Smooth muscle cell (in vitro differentiated cells): Measurements from ENCODE around the gene TRIM9. TPM values are rescaled to one million over a fixed set of nuclear protein-coding genes. Genes with fewer than 3 reads are reported as not detected.

Source experiments
- DNase-seq: peaks from one replicate; lab custom pipeline; 2025; ENCODE audit not compliant: unreplicated experiment; lab: John Stamatoyannopoulos, UW
- H2AFZ ChIP-seq: fragments of 200-600 bp; sonication (generic); 2 replicates; pipeline ENCODE4 v1.6.0; 2016; ENCODE audit warnings: antibody characterized with exemption, low read depth, mild to moderate bottlenecking
- H3F3A ChIP-seq: fragments of 200-600 bp; sonication (generic); 2 replicates; pipeline ENCODE4 v1.6.0; 2017; ENCODE audit warnings: antibody characterized with exemption, low read depth
- H3K27ac ChIP-seq: fragments of 200-600 bp; sonication (generic); 2 replicates; pipeline ENCODE4 v1.5.1; 2016; ENCODE audit warnings: low read depth, mild to moderate bottlenecking
- H3K27me3 ChIP-seq: fragments of 200-600 bp; sonication (generic); 2 replicates; pipeline ENCODE4 v1.6.1; 2016; ENCODE audit warnings: low read depth, mild to moderate bottlenecking
- H3K36me3 ChIP-seq: fragments of 200-600 bp; sonication (generic); 2 replicates; pipeline ENCODE4 v1.5.1; 2016; ENCODE audit warnings: low read depth
- H3K4me1 ChIP-seq: fragments of 200-600 bp; sonication (generic); 2 replicates; pipeline ENCODE4 v1.5.1; 2016; ENCODE audit warnings: low read depth
- H3K4me2 ChIP-seq: fragments of 200-600 bp; sonication (generic); 2 replicates; pipeline ENCODE4 v1.6.0; 2016; ENCODE audit warnings: mild to moderate bottlenecking
- H3K4me3 ChIP-seq: fragments of 200-600 bp; sonication (generic); 2 replicates; pipeline ENCODE4 v1.5.1; 2016; ENCODE audit warnings: mild to moderate bottlenecking
- H3K79me2 ChIP-seq: fragments of 200-600 bp; sonication (generic); 2 replicates; pipeline ENCODE4 v1.6.0; 2016; ENCODE audit warnings: low read depth, mild to moderate bottlenecking
- H3K9ac ChIP-seq: fragments of 200-600 bp; sonication (generic); 2 replicates; pipeline ENCODE4 v1.6.0; 2016; ENCODE audit warnings: low read depth
- H3K9me3 ChIP-seq: fragments of 200-600 bp; sonication (generic); replicated peaks from 2 replicates; pipeline ENCODE4 v1.5.1; 2016; ENCODE audit warnings: low read depth
- H4K20me1 ChIP-seq: fragments of 200-600 bp; sonication (generic); 2 replicates; pipeline ENCODE4 v1.6.0; 2016; ENCODE audit warnings: low read depth
- CTCF ChIP-seq: fragments of 200-600 bp; sonication (generic); IDR thresholded peaks from 2 replicates; pipeline ENCODE4 v1.5.1; 2017; ENCODE audit warnings: borderline replicate concordance, mild to moderate bottlenecking, antibody characterized with exemption; ENCODE audit not compliant: insufficient read depth, poor library complexity, severe bottlenecking
- WGBS: methylation state at CpG from one replicate; pipeline ENCODE4 v1.1.7; 2016; ENCODE audit warnings: low lambda C conversion rate; 5-methylcytosine and 5-hydroxymethylcytosine counted together
- polyA plus RNA-seq: library from polyadenylated mRNA; unstranded; fragments of >200 nt; fragmentation: Nextera tagmentation; extraction: Ambion mirVana; gene quantifications from 2 replicates; pipeline ENCODE4 v1.2.1, GENCODE V29; 2016
- total RNA-seq: library from RNA; depleted of rRNA; stranded (reverse); fragments of >200 nt; gene quantifications from 2 replicates; pipeline ENCODE4 v1.2.3, GENCODE V29; 2014

Gene TRIM9
- total and polyA plus RNA-seq, 2 experiments from 2014 or later: 0.57 to 1.5 TPM

DNA sequence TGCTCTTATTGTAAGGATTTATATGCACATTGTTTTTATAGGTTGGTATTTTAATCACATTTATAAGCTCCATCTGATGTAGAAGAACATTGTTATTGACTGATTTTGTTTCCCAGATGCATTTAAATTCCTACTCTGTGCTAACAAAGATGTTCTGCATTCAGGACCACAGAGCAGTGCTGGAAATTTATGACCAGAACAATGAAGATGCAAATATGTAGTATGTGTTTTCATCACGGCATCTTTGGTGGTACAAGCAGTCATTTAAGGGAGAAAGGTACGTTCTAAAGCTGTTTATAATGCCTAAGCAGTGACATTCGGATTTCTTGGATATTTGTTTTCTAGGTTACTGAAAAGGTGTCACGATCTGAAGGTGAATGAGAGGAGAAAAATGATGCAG lies 66.5 kb downstream of the TRIM9 start:
- 65% methylated on average over 4 of the region's 4 CpGs for WGBS
- Histone ChIP-seq H3K36me3 (no peaks in the 10 kb centered on the region), H3K4me3 (no peak overlapping the region), H3K4me2 (no peak overlapping the region), H4K20me1 (no peaks in the 10 kb centered on the region), H3K27me3 (no peaks in the 10 kb centered on the region), H3K9ac (no peak overlapping the region), H3K27ac (no peak overlapping the region), H3K79me2 (no peaks in the 10 kb centered on the region), H2AFZ (no peak overlapping the region), H3K9me3 (no peaks in the 10 kb centered on the region), H3K4me1 (no peaks in the 10 kb centered on the region), H3F3A (no peaks in the 10 kb centered on the region)
- no peak for DNase-seq
- no peak for TF ChIP-seq CTCF

- no peak for DNase-seq
These were observed 70.5 kb downstream of the TRIM9 start for GRCh38 chr14:51024377-51024776.

DNA sequence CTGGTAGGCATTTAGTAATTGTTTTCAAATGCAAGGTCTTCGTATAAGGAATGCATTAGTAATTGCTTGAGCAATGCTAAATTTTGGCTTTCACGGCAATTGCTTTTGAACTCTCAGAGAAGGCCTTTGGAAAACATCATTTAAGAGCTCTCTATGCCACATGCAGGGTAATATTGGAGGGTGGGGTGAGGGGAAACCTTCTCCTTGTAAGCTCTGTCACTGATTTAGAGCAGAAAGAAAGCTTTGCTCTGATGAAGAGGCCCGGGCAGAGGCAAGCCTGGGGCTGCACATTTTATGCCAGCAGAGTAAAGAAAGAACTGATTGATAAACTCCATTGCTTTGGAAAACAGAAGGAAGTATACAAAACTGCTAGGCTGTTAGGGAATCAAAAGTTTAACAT lies 70.9 kb downstream of the TRIM9 start:
- Histone ChIP-seq H2AFZ (no peak overlapping the region), H4K20me1 (no peaks in the 10 kb centered on the region), H3K9ac (no peak overlapping the region), H3K4me3 (no peak overlapping the region), H3F3A (no peaks in the 10 kb centered on the region), H3K36me3 (no peaks in the 10 kb centered on the region), H3K9me3 (no peaks in the 10 kb centered on the region), H3K4me2 (no peak overlapping the region), H3K79me2 (no peaks in the 10 kb centered on the region), H3K27me3 (no peaks in the 10 kb centered on the region), H3K4me1 (no peaks in the 10 kb centered on the region), H3K27ac (no peak overlapping the region)
- 61% methylated on average over 3 of the region's 3 CpGs for WGBS
- no peak for TF ChIP-seq CTCF
- no peak for DNase-seq

More at GRCh38 chr14:51024377-51024776, 70.5 kb downstream of the TRIM9 start:
- H3K9ac ChIP-seq: no peak overlapping the region
- H2AFZ ChIP-seq: no peak overlapping the region
- H3K79me2 ChIP-seq: no peaks in the 10 kb centered on the region
- H3K4me2 ChIP-seq: no peak overlapping the region
- H3K36me3 ChIP-seq: no peaks in the 10 kb centered on the region
- H3K4me3 ChIP-seq: no peak overlapping the region
- no peak for TF ChIP-seq CTCF
- no peaks in the 10 kb centered on the region for H3K4me1 ChIP-seq
- H4K20me1 ChIP-seq: no peaks in the 10 kb centered on the region
- H3F3A ChIP-seq: no peaks in the 10 kb centered on the region
- H3K27ac ChIP-seq: no peak overlapping the region
- no peaks in the 10 kb centered on the region for H3K9me3 ChIP-seq
- H3K27me3 ChIP-seq: no peaks in the 10 kb centered on the region

- Histone ChIP-seq H3K79me2 (no peaks in the 10 kb centered on the region), H3F3A (peaks cover 4% of the 10 kb centered on the region), H3K27ac (no peak overlapping the region), H2AFZ (no peak overlapping the region), H3K9ac (no peak overlapping the region), H3K4me1 (peaks cover 3% of the 10 kb centered on the region), H3K4me2 (no peak overlapping the region), H3K9me3 (no peaks in the 10 kb centered on the region), H3K36me3 (no peaks in the 10 kb centered on the region), H3K27me3 (no peaks in the 10 kb centered on the region), H4K20me1 (no peaks in the 10 kb centered on the region), H3K4me3 (no peak overlapping the region)
- 100% methylated on average over 3 of the region's 4 CpGs for WGBS
- no peak for TF ChIP-seq CTCF
- DNase-seq: no peak
These were observed 72.1 kb downstream of the TRIM9 start for GRCh38 chr14:51022769-51023168.
